DND-41 (cell line): ENCODE results near the gene TMCC2.

Experiments
- EZH2 ChIP-seq: IDR thresholded peaks from 3 replicates; pipeline ENCODE4 v1.6.1; 2012; ENCODE audit warnings: borderline replicate concordance, low read depth, mild to moderate bottlenecking, moderate library complexity, low read length, inconsistent platforms; ENCODE audit not compliant: severe bottlenecking
- TF ChIP-seq, protein P1 (sequence below): IDR thresholded peaks from 2 replicates; pipeline ENCODE4 v1.5.1; 2012; ENCODE audit warnings: borderline replicate concordance, low read length, moderate library complexity, mild to moderate bottlenecking; ENCODE audit not compliant: poor library complexity, severe bottlenecking; ENCODE audit errors: extremely low read depth

GRCh38 chr1:205279986-205280385, 52.2 kb downstream of the TMCC2 start:
- TF ChIP-seq, protein P1, sequence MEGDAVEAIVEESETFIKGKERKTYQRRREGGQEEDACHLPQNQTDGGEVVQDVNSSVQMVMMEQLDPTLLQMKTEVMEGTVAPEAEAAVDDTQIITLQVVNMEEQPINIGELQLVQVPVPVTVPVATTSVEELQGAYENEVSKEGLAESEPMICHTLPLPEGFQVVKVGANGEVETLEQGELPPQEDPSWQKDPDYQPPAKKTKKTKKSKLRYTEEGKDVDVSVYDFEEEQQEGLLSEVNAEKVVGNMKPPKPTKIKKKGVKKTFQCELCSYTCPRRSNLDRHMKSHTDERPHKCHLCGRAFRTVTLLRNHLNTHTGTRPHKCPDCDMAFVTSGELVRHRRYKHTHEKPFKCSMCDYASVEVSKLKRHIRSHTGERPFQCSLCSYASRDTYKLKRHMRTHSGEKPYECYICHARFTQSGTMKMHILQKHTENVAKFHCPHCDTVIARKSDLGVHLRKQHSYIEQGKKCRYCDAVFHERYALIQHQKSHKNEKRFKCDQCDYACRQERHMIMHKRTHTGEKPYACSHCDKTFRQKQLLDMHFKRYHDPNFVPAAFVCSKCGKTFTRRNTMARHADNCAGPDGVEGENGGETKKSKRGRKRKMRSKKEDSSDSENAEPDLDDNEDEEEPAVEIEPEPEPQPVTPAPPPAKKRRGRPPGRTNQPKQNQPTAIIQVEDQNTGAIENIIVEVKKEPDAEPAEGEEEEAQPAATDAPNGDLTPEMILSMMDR, result no peak
- TF ChIP-seq EZH2, result no peak
